SK-N-SH (cell line): ENCODE data around the gene ADRA2B. TPM values are rescaled to one million over a fixed set of nuclear protein-coding genes. Genes with fewer than 3 reads are reported as not detected.

Experiments
- CTCF ChIA-PET: fragments of 300-600, 350-600 bp; formaldehyde crosslinking; extraction: SDS; loops from one replicate; lab custom pipeline; 2021; lab: Yijun Ruan, JAX
- POLR2A ChIA-PET: fragments of 350-600 bp; sonication (Branson Sonifier 250); formaldehyde crosslinking; extraction: SDS; loops from one replicate; lab custom pipeline; 2020; ENCODE audit warnings: antibody characterized with exemption, inconsistent platforms; lab: Yijun Ruan, JAX
- DNase-seq: peaks from one replicate; pipeline ENCODE4 v3.0.0; 2012
- H2AFZ ChIP-seq: fragments of 200-600 bp; sonication (generic); 2 replicates; pipeline ENCODE4 v1.8.1; 2016; ENCODE audit warnings: antibody characterized with exemption, mild to moderate bottlenecking, low read depth
- H3F3A ChIP-seq: fragments of 200-600 bp; sonication (generic); replicated peaks from 2 replicates; pipeline ENCODE3; 2016; ENCODE audit warnings: antibody characterized with exemption, mild to moderate bottlenecking; ENCODE audit not compliant: insufficient read depth
- H3K27ac ChIP-seq, 2 experiments: fragments of 200-500 bp in 1 of 2; fragments of 200-600 bp in 1 of 2; sonication (Bioruptor generic) in 1 of 2; sonication (generic), shearing (Covaris generic) in 1 of 2; 2 replicates each; pipeline versions ENCODE4 v1.5.1 to v1.6.1; 2014 to 2016; ENCODE audit warnings: low read depth in 2 of 2, inconsistent platforms in 1 of 2, low read length in 1 of 2, mild to moderate bottlenecking in 1 of 2, mixed read lengths in 1 of 2
- H3K27me3 ChIP-seq: fragments of 200-600 bp; sonication (generic), shearing (Covaris generic); 2 replicates; pipeline ENCODE4 v1.6.1; 2016; ENCODE audit warnings: mixed run types; ENCODE audit not compliant: insufficient read depth
- H3K36me3 ChIP-seq, 2 experiments: fragments of 200-500 bp in 1 of 2; fragments of 200-600 bp in 1 of 2; sonication (Bioruptor generic) in 1 of 2; sonication (generic) in 1 of 2; replicated peaks in 1 of 2; 2 replicates each; pipeline versions ENCODE3 to v1.5.1; 2014 to 2016; ENCODE audit warnings: low read length in 1 of 2, mild to moderate bottlenecking in 1 of 2; ENCODE audit not compliant: insufficient read depth in 2 of 2, control insufficient read depth in 1 of 2
- H3K4me1 ChIP-seq, 2 experiments: fragments of 200-500 bp in 1 of 2; fragments of 200-600 bp in 1 of 2; sonication (Bioruptor generic) in 1 of 2; sonication (generic), shearing (Covaris generic) in 1 of 2; 2 replicates each; pipeline versions ENCODE4 v1.5.1 to v1.6.1; 2014 to 2016; ENCODE audit warnings: low read depth in 1 of 2, low read length in 1 of 2, mixed run types in 1 of 2; ENCODE audit not compliant: insufficient read depth in 2 of 2, control insufficient read depth in 1 of 2
- H3K4me2 ChIP-seq: fragments of 200-600 bp; sonication (generic), shearing (Covaris generic); 2 replicates; pipeline ENCODE4 v1.6.1; 2017; ENCODE audit warnings: mixed run types
- H3K4me3 ChIP-seq, 2 experiments: fragments of 200-500 bp in 1 of 2; fragments of 200-600 bp in 1 of 2; sonication (Bioruptor generic) in 1 of 2; sonication (generic), shearing (Covaris generic) in 1 of 2; 2 replicates each; pipeline versions ENCODE4 v1.5.1 to v1.8.1; 2014 to 2016; ENCODE audit warnings: low read depth in 2 of 2, inconsistent platforms in 1 of 2, low read length in 1 of 2, mild to moderate bottlenecking in 1 of 2, mixed read lengths in 1 of 2, moderate library complexity in 1 of 2
- H3K79me2 ChIP-seq: fragments of 200-600 bp; sonication (generic); 2 replicates; pipeline ENCODE4 v1.8.1; 2017; ENCODE audit warnings: mild to moderate bottlenecking; ENCODE audit not compliant: insufficient read depth
- H3K9ac ChIP-seq: fragments of 200-600 bp; sonication (generic); 2 replicates; pipeline ENCODE4 v1.6.1; 2017; ENCODE audit warnings: mixed run types
- H3K9me2 ChIP-seq: fragments of 200-600 bp; sonication (generic); 2 replicates; pipeline ENCODE4 v1.6.1; 2017; ENCODE audit warnings: mixed run types
- H3K9me3 ChIP-seq: fragments of 200-600 bp; sonication (generic); 2 replicates; pipeline ENCODE4 v1.6.1; 2017; ENCODE audit warnings: mixed run types, mild to moderate bottlenecking, moderate library complexity
- H4K20me1 ChIP-seq: fragments of 200-600 bp; sonication (generic); 2 replicates; pipeline ENCODE4 v1.6.1; 2017; ENCODE audit warnings: mild to moderate bottlenecking, mixed run types; ENCODE audit not compliant: insufficient read depth
- ELF1 ChIP-seq: IDR thresholded peaks from 2 replicates; pipeline ENCODE4 v1.4.0; 2012
- EZH2phosphoT487 ChIP-seq: fragments of 200-600 bp; sonication (generic); IDR thresholded peaks from 2 replicates; pipeline ENCODE4 v1.6.1; 2017; ENCODE audit warnings: low read depth, mixed run types, mild to moderate bottlenecking, antibody characterized with exemption, moderate library complexity, borderline replicate concordance
- FOSL2 ChIP-seq: IDR thresholded peaks from 2 replicates; pipeline ENCODE4 v1.4.0; 2012; ENCODE audit warnings: low read depth, mild to moderate bottlenecking, moderate library complexity, borderline replicate concordance
- FOXM1 ChIP-seq: IDR thresholded peaks from 2 replicates; pipeline ENCODE4 v1.4.0; 2012; ENCODE audit warnings: low read depth, mild to moderate bottlenecking
- JUND ChIP-seq: IDR thresholded peaks from 2 replicates; pipeline ENCODE4 v1.4.0; 2012
- MEF2A ChIP-seq: IDR thresholded peaks from 2 replicates; pipeline ENCODE4 v1.4.0; 2012; ENCODE audit warnings: low read depth, borderline replicate concordance
- MXI1 ChIP-seq: IDR thresholded peaks from 2 replicates; pipeline ENCODE4 v1.6.1; 2012; ENCODE audit warnings: mild to moderate bottlenecking, low read depth, low read length, improper control_type of control experiment
- POLR2AphosphoS5 ChIP-seq: IDR thresholded peaks from 2 replicates; pipeline ENCODE4 v1.6.1; 2012; ENCODE audit warnings: low read depth, low read length
- RAD21 ChIP-seq: IDR thresholded peaks from 2 replicates; pipeline ENCODE4 v1.6.1; 2012; ENCODE audit warnings: mild to moderate bottlenecking, low read length
- RFX5 ChIP-seq: IDR thresholded peaks from 2 replicates; pipeline ENCODE4 v1.6.1; 2012; ENCODE audit warnings: mild to moderate bottlenecking, improper control_type of control experiment, low read length
- RXRA ChIP-seq: IDR thresholded peaks from 2 replicates; pipeline ENCODE4 v1.4.0; 2012; ENCODE audit warnings: low read depth, mild to moderate bottlenecking, borderline replicate concordance
- SIN3A ChIP-seq: IDR thresholded peaks from 2 replicates; pipeline ENCODE4 v1.6.1; 2012; ENCODE audit warnings: low read depth, mild to moderate bottlenecking, low read length, moderate library complexity, borderline replicate concordance
- TEAD4 ChIP-seq: IDR thresholded peaks from 2 replicates; pipeline ENCODE4 v1.4.0; 2012; ENCODE audit warnings: mild to moderate bottlenecking, borderline replicate concordance; ENCODE audit not compliant: insufficient read depth
- WGBS: methylation state at CpG from one replicate; pipeline ENCODE4 v1.1.6; 2017; ENCODE audit warnings: low lambda C conversion rate; 5-methylcytosine and 5-hydroxymethylcytosine counted together
- polyA plus RNA-seq, 3 experiments: library from polyadenylated mRNA; depleted of rRNA; stranded (reverse); fragments of >200 nt; gene quantifications; 2 replicates each; pipeline ENCODE4 v1.2.3, GENCODE V29; 2012
- TF ChIP-seq, protein P1 (sequence below): IDR thresholded peaks from 2 replicates; pipeline ENCODE4 v1.4.0; 2012; ENCODE audit warnings: low read depth, borderline replicate concordance
- TF ChIP-seq, protein P2 (sequence below): fragments of 150-350 bp; IDR thresholded peaks from 2 replicates; pipeline ENCODE4 v1.6.1; 2016; ENCODE audit warnings: mild to moderate bottlenecking, low read depth, low read length
- TF ChIP-seq, protein P3 (sequence below): IDR thresholded peaks from 2 replicates; pipeline ENCODE4 v1.4.0; 2012; ENCODE audit warnings: low read depth
- TF ChIP-seq, protein P4 (sequence below): IDR thresholded peaks from 2 replicates; pipeline ENCODE4 v1.4.0; 2012; ENCODE audit warnings: low read depth, borderline replicate concordance

The ADRA2B gene
- polyA plus RNA-seq, 1 of the 3 experiments (the other 2 are of a cell fraction) = not detected

GRCh38 chr2:96157649-96158553, 41.5 kb upstream of the ADRA2B start:
- Histone ChIP-seq H4K20me1 (no peaks in the 10 kb centered on the region), H3K36me3 (no peaks in the 10 kb centered on the region), H3K4me3 (no peak overlapping the region), H3F3A (no peaks in the 10 kb centered on the region), H3K27me3 (no peaks in the 10 kb centered on the region), H2AFZ (no peak overlapping the region), H3K79me2 (no peaks in the 10 kb centered on the region), H3K9ac (no peak overlapping the region), H3K9me3 (no peaks in the 10 kb centered on the region), H3K9me2 (no peaks in the 10 kb centered on the region), H3K27ac (no peak overlapping the region), H3K4me1 (peaks cover 0 to 3% of the 10 kb centered on the region in 2 experiments; a peak in 1 of 4 replicates), H3K4me2 (no peak overlapping the region)
- ChIA-PET CTCF (interaction anchor here (1.0 to 3.7 kb wide), 3 partner anchors 17 to 109 kb away, joined by 3 to 18 read pairs (median 6); no protein-coding TSS in a partner anchor), POLR2A (no interaction called here)
- peak; percentile 17 for DNase-seq
- WGBS = 86% methylated on average over 14 of the region's 19 CpGs
- TF ChIP-seq, protein P1, sequence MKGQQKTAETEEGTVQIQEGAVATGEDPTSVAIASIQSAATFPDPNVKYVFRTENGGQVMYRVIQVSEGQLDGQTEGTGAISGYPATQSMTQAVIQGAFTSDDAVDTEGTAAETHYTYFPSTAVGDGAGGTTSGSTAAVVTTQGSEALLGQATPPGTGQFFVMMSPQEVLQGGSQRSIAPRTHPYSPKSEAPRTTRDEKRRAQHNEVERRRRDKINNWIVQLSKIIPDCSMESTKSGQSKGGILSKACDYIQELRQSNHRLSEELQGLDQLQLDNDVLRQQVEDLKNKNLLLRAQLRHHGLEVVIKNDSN = no peak
- TF ChIP-seq POLR2AphosphoS5 (no peak), SIN3A (no peak), MXI1 (no peak), TEAD4 (no peak), RAD21 (no peak), RXRA (no peak), RFX5 (no peak), EZH2phosphoT487 (no peak), JUND (no peak), MEF2A (no peak), FOXM1 (no peak), FOSL2 (no peak), ELF1 (no peak)
- TF ChIP-seq, protein P2, sequence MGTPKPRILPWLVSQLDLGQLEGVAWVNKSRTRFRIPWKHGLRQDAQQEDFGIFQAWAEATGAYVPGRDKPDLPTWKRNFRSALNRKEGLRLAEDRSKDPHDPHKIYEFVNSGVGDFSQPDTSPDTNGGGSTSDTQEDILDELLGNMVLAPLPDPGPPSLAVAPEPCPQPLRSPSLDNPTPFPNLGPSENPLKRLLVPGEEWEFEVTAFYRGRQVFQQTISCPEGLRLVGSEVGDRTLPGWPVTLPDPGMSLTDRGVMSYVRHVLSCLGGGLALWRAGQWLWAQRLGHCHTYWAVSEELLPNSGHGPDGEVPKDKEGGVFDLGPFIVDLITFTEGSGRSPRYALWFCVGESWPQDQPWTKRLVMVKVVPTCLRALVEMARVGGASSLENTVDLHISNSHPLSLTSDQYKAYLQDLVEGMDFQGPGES = no peak

DNA sequence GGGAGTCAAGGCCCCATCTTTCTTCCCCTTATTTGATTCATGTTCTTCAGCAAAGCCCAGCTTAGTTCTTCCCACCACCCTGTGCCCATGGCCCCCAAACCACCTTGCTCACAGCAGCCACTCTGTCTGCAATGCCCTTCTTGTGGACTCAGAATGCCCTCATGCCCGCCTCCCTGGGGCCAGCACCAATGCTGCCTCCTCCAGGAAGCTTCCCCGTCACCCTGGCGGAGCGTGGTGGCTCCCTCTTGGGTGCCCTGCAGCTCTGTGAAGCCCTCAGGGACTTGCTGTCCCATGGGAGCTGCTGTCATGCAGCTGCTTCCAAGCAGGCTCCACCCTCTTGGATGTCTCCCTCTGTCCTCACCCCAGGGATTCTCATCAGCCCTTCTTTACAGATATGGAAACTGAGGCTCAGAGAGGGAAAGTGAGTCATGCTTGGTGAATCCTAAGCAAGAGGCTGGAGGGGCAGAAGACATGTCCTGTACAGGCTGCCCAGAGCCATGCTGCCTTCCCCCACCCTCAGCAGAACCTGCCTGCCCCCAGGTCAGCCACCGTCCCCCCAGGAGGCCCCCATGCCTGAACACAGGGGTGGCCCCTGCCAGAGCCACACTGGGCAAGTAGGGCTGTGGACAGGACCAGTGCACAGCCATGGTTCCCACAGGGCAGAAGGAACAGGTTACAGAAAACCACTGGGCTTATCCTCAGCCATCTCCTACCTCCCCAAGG, 40.7 kb upstream of the ADRA2B start:
- no peak overlapping the region for H3K9ac ChIP-seq
- no peak overlapping the region for H3K4me2 ChIP-seq
- H4K20me1 ChIP-seq = no peaks in the 10 kb centered on the region
- no peaks in the 10 kb centered on the region for H3F3A ChIP-seq
- TF ChIP-seq, protein P3, sequence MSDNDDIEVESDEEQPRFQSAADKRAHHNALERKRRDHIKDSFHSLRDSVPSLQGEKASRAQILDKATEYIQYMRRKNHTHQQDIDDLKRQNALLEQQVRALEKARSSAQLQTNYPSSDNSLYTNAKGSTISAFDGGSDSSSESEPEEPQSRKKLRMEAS = no peak
- TF ChIP-seq MXI1 = no peak
- TF ChIP-seq, protein P4, sequence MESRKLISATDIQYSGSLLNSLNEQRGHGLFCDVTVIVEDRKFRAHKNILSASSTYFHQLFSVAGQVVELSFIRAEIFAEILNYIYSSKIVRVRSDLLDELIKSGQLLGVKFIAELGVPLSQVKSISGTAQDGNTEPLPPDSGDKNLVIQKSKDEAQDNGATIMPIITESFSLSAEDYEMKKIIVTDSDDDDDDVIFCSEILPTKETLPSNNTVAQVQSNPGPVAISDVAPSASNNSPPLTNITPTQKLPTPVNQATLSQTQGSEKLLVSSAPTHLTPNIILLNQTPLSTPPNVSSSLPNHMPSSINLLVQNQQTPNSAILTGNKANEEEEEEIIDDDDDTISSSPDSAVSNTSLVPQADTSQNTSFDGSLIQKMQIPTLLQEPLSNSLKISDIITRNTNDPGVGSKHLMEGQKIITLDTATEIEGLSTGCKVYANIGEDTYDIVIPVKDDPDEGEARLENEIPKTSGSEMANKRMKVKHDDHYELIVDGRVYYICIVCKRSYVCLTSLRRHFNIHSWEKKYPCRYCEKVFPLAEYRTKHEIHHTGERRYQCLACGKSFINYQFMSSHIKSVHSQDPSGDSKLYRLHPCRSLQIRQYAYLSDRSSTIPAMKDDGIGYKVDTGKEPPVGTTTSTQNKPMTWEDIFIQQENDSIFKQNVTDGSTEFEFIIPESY = no peak
- no peak for TF ChIP-seq EZH2phosphoT487
- H3K9me2 ChIP-seq = no peaks in the 10 kb centered on the region
- H2AFZ ChIP-seq = no peak overlapping the region
- H3K9me3 ChIP-seq = no peaks in the 10 kb centered on the region
- H3K4me3 ChIP-seq = no peak overlapping the region
- CTCF ChIA-PET = interaction anchor here (0.7 to 3.7 kb wide), 4 partner anchors 17 to 110 kb away, joined by 3 to 18 read pairs (median 4); no protein-coding TSS in a partner anchor
- peaks cover 0 to 10% of the 10 kb centered on the region in 2 experiments; a peak in 1 of 4 replicates for H3K4me1 ChIP-seq
- DNase-seq = no peak
- WGBS = 25% methylated on average over 1 of the region's 5 CpGs
- H3K27me3 ChIP-seq = no peaks in the 10 kb centered on the region
- H3K79me2 ChIP-seq = no peaks in the 10 kb centered on the region
- POLR2A ChIA-PET = no interaction called here
- no peaks in the 10 kb centered on the region for H3K36me3 ChIP-seq
- no peak overlapping the region for H3K27ac ChIP-seq
